WI38 (cell line): Measurements from ENCODE around the gene DHRSX.
"Not testable (repeated sequence)": the region's sequence is repeated elsewhere in the genome, so short reads cannot be mapped to it uniquely, and the experiment has no call there.

Experiments used
- H3K4me3 ChIP-seq: 2 replicates; pipeline ENCODE4 v1.5.1; 2011; ENCODE audit warnings: low read depth, mild to moderate bottlenecking, control low read depth, low read length
- TF ChIP-seq, protein P1 (sequence below): IDR thresholded peaks from 2 replicates; pipeline ENCODE4 v1.5.1; 2012; ENCODE audit warnings: low read depth, mild to moderate bottlenecking, control low read depth, low read length

The DHRSX gene

DNA sequence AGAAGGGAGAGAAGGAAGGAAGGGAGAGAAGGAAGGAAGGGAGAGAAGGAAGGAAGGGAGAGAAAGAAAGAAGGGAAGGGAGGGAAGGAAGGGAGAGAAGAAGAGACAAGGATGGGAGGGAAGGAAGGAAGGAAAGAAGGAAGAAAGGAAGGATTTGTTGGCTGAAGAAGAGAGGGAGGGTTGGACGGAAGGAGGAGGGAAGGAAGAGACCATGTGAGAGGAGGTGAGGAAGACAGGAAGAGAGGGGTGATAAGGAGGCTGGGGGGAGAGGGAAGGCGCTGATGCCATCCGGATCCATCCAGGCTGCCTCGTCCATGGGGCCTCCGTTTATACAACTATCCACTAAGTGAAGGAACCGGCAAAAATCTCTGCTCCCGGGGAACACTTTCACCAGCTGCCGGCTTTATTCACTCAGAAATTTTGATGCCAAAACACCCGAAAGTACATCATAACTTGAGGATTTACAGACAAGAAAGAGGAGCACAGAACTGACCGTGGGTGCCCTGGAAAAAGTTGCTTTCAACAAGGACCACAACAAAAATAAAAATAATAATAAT is 14.9 kb downstream of the DHRSX start:
- TF ChIP-seq, protein P1, sequence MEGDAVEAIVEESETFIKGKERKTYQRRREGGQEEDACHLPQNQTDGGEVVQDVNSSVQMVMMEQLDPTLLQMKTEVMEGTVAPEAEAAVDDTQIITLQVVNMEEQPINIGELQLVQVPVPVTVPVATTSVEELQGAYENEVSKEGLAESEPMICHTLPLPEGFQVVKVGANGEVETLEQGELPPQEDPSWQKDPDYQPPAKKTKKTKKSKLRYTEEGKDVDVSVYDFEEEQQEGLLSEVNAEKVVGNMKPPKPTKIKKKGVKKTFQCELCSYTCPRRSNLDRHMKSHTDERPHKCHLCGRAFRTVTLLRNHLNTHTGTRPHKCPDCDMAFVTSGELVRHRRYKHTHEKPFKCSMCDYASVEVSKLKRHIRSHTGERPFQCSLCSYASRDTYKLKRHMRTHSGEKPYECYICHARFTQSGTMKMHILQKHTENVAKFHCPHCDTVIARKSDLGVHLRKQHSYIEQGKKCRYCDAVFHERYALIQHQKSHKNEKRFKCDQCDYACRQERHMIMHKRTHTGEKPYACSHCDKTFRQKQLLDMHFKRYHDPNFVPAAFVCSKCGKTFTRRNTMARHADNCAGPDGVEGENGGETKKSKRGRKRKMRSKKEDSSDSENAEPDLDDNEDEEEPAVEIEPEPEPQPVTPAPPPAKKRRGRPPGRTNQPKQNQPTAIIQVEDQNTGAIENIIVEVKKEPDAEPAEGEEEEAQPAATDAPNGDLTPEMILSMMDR = no peak
- H3K4me3 ChIP-seq = no peak overlapping the region

DNA sequence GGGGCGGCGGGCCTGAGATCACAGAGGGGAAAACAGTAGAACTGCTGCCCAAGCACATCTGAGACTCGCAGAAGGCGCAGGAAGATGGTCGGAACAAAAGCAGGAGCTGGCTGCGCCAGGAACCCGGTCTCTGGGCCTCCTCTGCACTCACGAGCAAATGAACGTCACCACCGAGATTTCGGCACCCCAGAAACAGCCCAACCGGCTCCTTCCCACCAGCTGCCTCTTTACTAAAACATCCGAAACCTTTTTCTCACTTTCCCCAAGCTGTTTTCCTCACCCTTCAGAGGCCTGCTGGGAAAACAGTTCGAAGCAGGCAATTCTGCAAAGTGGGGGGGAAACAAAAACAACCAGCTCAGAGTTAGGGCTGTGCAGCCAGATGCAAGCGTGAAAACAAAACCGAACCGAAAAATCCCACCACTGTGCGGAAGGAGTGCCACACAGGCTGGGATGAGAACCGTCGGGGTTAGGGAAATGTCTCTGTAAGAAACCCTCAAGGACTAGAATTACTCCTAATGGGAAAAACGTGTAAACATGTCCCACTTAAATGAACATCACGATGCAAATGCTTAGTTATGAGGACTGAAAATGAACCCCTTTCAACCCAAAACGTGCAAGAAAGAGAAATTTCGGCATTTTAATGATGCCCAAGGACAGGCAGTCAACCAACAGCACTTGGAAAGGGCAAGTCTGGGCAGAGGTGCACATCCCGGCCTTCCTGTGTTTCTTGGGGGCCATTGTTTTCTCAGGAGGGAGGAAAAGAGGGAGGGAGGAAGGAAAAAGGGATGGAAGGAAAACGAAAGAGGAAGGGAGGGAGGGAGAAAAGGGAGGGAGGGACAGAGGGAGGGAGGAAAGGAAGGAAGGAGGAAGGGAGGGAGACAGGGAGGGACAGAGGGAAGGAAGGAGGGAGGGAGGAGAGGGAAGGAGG is 15.8 kb downstream of the DHRSX start:
- TF ChIP-seq, protein P1 = no peak
- H3K4me3 ChIP-seq = peak overlapping the region; percentile 41

DNA sequence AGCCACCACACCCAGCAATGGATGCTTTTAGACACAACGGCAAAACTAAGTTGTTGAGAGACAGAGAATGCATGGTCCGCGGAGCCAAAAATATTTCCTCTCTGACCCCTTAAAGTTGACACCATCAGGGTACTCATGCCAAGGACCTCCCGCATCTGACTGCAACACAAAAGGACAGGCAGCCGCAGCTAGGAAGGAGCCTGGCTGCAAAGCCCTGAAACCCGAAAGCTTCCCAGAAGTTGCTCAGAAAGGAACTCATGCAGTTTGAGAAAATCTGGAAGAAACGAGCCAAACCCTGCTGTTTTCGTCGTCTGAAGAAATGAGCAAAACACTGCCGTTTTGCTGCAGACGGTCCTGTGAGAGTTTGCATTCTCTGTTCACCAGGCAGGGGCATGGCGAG is 16.5 kb downstream of the DHRSX start:
- TF ChIP-seq, protein P1 = no peak
- H3K4me3 ChIP-seq = peak overlapping the region; percentile 41

DNA sequence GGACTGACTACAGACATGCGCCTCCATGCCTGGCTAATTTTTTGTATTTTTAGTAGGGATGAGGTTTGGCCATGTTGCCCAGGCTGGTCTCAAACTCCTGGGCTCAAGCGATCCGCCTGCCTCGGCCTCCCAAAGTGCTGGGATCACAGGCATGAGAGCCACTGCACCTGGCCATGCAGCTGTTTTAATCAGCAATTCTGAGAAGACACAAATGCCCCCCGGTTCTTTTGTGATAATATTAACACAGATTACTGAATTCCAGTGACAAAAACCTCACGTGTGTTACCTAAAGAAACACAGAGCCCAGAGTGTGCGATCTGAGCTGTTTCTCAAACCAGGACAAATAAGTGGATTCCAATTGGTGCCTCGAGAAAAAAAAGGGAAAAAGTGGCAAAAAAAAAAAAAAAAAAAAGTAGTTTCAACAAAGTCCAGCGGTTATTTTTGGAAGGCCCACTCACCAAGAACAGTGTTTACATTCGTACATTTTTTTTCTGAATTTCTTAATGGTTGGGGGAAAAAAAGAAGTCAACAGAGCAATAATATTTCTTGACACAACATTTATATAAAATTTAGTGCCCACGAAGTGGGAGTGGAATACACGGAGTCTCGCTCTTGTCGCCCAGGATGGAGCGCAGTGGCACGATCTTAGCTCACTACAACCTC is 17.2 kb downstream of the DHRSX start:
- no peak overlapping the region for H3K4me3 ChIP-seq
- TF ChIP-seq, protein P1 = no peak

DNA sequence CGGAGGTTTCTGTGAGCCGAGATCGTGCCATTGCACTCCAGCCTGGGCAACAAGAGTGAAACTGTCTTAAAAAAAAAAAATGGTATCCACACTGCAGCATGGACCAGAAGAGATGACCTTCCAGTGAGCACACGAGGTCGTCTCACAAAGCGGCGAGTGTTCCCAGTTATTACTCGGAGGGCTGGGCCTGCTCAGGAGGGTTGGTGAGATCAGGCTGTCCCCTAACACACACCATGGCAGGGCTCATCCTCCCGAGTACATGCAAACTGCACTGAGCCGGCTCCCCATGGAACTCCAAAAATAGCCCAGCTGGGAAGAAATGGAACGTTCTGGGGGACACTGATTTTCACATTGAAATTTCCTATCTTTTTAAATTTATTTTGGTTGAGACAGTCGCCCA is 19.2 kb downstream of the DHRSX start:
- H3K4me3 ChIP-seq = not testable (repeated sequence)

DNA sequence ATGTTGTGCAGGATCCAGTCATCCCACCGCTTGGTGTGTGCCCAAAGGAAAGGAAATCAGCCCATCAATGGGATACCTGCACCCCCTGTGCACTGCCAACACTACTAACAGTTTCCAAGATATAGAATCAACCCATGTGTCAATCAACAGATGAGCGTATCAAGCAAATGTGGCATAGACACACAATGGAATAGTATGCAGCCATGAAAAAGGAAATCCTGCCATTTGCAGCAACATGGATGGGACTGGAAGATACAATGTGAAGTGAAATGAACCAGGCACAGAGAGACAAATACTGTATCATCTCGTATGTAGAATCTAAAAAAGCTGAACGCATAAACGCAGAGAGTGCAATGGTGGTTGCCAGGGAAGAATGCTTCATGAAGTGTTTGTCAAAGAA is 20.8 kb downstream of the DHRSX start:
- not testable (repeated sequence) for H3K4me3 ChIP-seq

DNA sequence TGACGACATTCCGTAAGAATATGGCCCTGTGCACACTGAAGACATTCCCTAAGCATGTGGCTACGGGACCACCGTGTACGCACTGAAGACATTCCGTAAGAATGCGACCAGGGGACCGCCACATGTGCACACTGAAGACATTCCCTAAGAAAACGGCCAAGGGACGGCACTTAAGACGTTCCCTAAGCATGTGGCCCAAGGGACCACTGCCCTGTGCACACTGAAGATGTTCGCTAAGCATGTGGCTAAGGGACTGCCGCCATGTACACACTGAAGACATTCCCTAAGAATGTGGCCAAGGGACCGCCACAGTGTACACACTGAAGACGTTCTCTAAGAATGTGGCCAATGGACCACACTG is 21.4 kb downstream of the DHRSX start:
- no peak overlapping the region for H3K4me3 ChIP-seq
- TF ChIP-seq, protein P1 = no peak
